DND-41 (cell line): ENCODE measurements around the gene RAP1B.

Experiments
- ATAC-seq: fragments of 200-7000 bp; cut with Tn5 transposase; 3 replicates; pipeline ENCODE4 v1.9.1; 2021; ENCODE audit warnings: low read depth; ENCODE audit not compliant: insufficient read depth
- DNase-seq: peaks from one replicate; pipeline ENCODE4 v3.0.0-alpha.2; 2020
- H2AFZ ChIP-seq: 2 replicates; pipeline ENCODE4 v1.6.0; 2012; ENCODE audit warnings: low read depth, low read length
- H3K27ac ChIP-seq: 2 replicates; pipeline ENCODE4 v1.5.1; 2012; ENCODE audit warnings: low read length, inconsistent platforms
- H3K27me3 ChIP-seq: fragments of 200-600 bp; sonication (generic); 2 replicates; pipeline ENCODE4 v1.6.0; 2012; ENCODE audit warnings: low read length, mild to moderate bottlenecking, inconsistent platforms; ENCODE audit not compliant: insufficient read depth, poor library complexity
- H3K36me3 ChIP-seq: 2 replicates; pipeline ENCODE4 v1.5.1; 2012; ENCODE audit warnings: low read length, inconsistent platforms; ENCODE audit not compliant: insufficient read depth
- H3K4me1 ChIP-seq: 2 replicates; pipeline ENCODE4 v1.5.1; 2012; ENCODE audit warnings: mild to moderate bottlenecking, low read length; ENCODE audit not compliant: insufficient read depth
- H3K4me2 ChIP-seq: 2 replicates; pipeline ENCODE4 v1.6.0; 2012; ENCODE audit warnings: mild to moderate bottlenecking, moderate library complexity, low read length, inconsistent platforms; ENCODE audit not compliant: insufficient read depth
- H3K4me3 ChIP-seq, 2 experiments: fragments of 200-600 bp in 1 of 2; shearing (Covaris generic) in 1 of 2; 2 replicates each; pipeline ENCODE4 v1.5.1; 2012 to 2016; ENCODE audit warnings: inconsistent platforms in 2 of 2, low read length in 2 of 2, mild to moderate bottlenecking in 2 of 2, low read depth in 1 of 2, moderate library complexity in 1 of 2
- H3K79me2 ChIP-seq: 2 replicates; pipeline ENCODE4 v1.6.0; 2012; ENCODE audit warnings: low read length, inconsistent platforms; ENCODE audit not compliant: insufficient read depth
- H3K9ac ChIP-seq: 2 replicates; pipeline ENCODE4 v1.6.0; 2012; ENCODE audit warnings: low read depth, mild to moderate bottlenecking, inconsistent platforms, low read length, moderate library complexity
- H3K9me3 ChIP-seq: 2 replicates; pipeline ENCODE4 v1.5.1; 2012; ENCODE audit warnings: low read length, moderate library complexity, mild to moderate bottlenecking, inconsistent platforms; ENCODE audit not compliant: insufficient read depth, severe bottlenecking
- H4K20me1 ChIP-seq: 2 replicates; pipeline ENCODE4 v1.6.0; 2012; ENCODE audit warnings: low read length; ENCODE audit not compliant: insufficient read depth
- EZH2 ChIP-seq: IDR thresholded peaks from 3 replicates; pipeline ENCODE4 v1.6.1; 2012; ENCODE audit warnings: borderline replicate concordance, low read depth, mild to moderate bottlenecking, moderate library complexity, low read length, inconsistent platforms; ENCODE audit not compliant: severe bottlenecking
- TF ChIP-seq, protein P1 (sequence below): IDR thresholded peaks from 2 replicates; pipeline ENCODE4 v1.5.1; 2012; ENCODE audit warnings: borderline replicate concordance, low read length, moderate library complexity, mild to moderate bottlenecking; ENCODE audit not compliant: poor library complexity, severe bottlenecking; ENCODE audit errors: extremely low read depth

RAP1B gene

DNA sequence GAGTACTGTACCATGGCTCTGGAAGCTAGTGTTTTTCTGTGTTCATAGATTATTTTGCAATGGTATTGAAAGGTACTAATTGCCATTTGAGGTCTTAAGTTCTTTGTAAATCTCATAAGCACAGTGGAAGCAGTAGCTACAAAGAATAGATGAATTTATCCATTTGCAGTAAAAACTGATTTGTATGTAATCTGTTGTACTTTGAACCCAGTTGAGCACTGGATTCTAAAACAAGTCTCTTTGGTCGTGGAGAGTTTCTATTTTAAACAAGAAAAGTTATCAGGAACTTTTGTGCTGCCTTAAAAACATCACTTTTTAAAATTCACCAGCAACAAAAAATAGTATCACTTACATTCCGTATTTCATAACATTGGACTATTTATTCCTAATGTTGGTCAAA is 4.1 kb downstream of the RAP1B start:
- Histone ChIP-seq H4K20me1 (peaks cover 76% of the 10 kb centered on the region), H3K4me3 (no peak overlapping the region), H2AFZ (no peak overlapping the region), H3K79me2 (peaks cover 90% of the 10 kb centered on the region), H3K4me2 (peak overlapping the region; percentile 94), H3K4me1 (peaks cover 39% of the 10 kb centered on the region), H3K9me3 (no peaks in the 10 kb centered on the region), H3K27me3 (no peaks in the 10 kb centered on the region), H3K36me3 (peaks cover 25% of the 10 kb centered on the region), H3K27ac (no peak overlapping the region), H3K9ac (no peak overlapping the region)
- TF ChIP-seq, protein P1, sequence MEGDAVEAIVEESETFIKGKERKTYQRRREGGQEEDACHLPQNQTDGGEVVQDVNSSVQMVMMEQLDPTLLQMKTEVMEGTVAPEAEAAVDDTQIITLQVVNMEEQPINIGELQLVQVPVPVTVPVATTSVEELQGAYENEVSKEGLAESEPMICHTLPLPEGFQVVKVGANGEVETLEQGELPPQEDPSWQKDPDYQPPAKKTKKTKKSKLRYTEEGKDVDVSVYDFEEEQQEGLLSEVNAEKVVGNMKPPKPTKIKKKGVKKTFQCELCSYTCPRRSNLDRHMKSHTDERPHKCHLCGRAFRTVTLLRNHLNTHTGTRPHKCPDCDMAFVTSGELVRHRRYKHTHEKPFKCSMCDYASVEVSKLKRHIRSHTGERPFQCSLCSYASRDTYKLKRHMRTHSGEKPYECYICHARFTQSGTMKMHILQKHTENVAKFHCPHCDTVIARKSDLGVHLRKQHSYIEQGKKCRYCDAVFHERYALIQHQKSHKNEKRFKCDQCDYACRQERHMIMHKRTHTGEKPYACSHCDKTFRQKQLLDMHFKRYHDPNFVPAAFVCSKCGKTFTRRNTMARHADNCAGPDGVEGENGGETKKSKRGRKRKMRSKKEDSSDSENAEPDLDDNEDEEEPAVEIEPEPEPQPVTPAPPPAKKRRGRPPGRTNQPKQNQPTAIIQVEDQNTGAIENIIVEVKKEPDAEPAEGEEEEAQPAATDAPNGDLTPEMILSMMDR, result no peak
- TF ChIP-seq EZH2, result no peak
- no peak for DNase-seq
- ATAC-seq, result no peak

DNA sequence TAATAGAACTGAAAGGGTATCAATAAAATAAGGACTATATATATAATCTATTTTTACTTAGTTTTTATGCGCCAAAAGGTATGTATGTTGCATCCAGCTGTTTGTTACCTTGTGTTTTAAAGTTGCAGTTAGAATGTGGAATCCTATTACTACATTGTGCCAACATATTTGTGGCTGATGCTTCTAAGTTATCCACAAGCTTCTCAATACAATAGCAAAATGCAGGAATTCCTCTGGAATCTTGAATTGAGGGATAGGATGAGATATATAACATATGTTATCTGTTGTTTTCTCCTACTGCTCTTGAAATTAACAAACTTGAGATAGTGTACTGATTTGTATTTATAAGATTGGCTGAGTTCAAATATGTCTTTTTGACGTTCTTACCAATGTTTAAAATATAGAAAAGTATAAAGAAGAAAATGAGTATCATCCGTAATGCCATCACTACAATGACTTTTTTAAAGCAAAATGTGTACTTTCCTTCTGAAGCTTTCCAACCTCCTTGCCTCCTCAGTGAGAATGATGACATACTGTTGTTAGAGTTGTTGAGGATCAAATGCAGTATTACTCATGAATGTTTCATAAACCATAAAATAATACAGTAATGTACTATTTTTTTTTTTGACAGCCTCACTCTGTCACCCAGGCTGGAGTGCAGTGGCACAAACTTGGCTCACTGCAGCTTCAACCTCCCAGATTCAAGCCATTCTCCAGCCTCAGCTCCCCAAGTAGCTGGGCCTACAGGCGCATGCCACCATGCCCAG is 6.6 kb downstream of the RAP1B start:
- ATAC-seq (no peak), DNase-seq (no peak)
- Histone ChIP-seq H3K4me2 (no peak overlapping the region), H3K4me1 (peaks cover 31% of the 10 kb centered on the region), H3K9me3 (no peaks in the 10 kb centered on the region), H4K20me1 (peaks cover 89% of the 10 kb centered on the region), H2AFZ (no peak overlapping the region), H3K4me3 (no peak overlapping the region), H3K9ac (no peak overlapping the region), H3K27me3 (no peaks in the 10 kb centered on the region), H3K36me3 (peaks cover 23% of the 10 kb centered on the region), H3K27ac (no peak overlapping the region), H3K79me2 (peaks cover 100% of the 10 kb centered on the region)
- no peak for TF ChIP-seq EZH2
- TF ChIP-seq, protein P1, result no peak

DNA sequence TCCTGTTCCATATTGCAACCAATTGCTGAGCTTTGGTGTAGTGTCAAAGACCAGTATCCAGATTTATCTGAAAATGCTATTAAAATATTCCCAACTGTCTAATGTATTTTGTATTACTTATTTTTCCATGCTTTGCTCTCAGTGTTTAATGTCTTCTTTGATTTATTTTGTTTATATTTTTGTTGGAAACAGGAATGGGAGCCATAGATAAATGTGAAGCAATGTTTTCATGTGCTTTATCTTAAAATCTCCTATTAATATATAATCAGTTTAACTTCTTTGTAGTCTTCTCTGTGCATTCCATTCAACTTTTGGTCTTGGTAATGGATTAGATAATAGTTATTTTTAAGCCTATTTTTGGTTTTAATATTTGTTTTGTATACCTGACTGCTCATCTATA is 8.8 kb downstream of the RAP1B start:
- H3K4me3 ChIP-seq, result no peak overlapping the region

More for the DNA sequence above, 8.8 kb downstream of the RAP1B start:
- Histone ChIP-seq H3K4me2 (no peak overlapping the region), H4K20me1 (peaks cover 84% of the 10 kb centered on the region), H3K27ac (no peak overlapping the region), H3K9me3 (no peaks in the 10 kb centered on the region), H2AFZ (no peak overlapping the region), H3K36me3 (peaks cover 19% of the 10 kb centered on the region), H3K79me2 (peaks cover 100% of the 10 kb centered on the region), H3K4me1 (peaks cover 11% of the 10 kb centered on the region), H3K9ac (no peak overlapping the region), H3K27me3 (no peaks in the 10 kb centered on the region)
- DNase-seq (no peak), ATAC-seq (no peak)
- no peak for TF ChIP-seq EZH2
- TF ChIP-seq, protein P1, result no peak
